Measurements from ENCODE around the gene MRPL33. TPM values are rescaled to one million over a fixed set of nuclear protein-coding genes. Genes with fewer than 3 reads are reported as not detected.

Gene MRPL33
- total and polyA plus RNA-seq, 2 of the 13 experiments (the other 11 are each of a cell fraction or from before 2014, with no cell fraction given) = 69.7 to 218 TPM

GRCh38 chr2:27752551-27753237 is 18.8 kb upstream of the MRPL33 start (continued):
- TF ChIP-seq, protein P1, sequence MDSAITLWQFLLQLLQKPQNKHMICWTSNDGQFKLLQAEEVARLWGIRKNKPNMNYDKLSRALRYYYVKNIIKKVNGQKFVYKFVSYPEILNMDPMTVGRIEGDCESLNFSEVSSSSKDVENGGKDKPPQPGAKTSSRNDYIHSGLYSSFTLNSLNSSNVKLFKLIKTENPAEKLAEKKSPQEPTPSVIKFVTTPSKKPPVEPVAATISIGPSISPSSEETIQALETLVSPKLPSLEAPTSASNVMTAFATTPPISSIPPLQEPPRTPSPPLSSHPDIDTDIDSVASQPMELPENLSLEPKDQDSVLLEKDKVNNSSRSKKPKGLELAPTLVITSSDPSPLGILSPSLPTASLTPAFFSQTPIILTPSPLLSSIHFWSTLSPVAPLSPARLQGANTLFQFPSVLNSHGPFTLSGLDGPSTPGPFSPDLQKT (CRISPR knock-in tag; IDR thresholded peaks at IDR 0.05; ENCODE audit: borderline replicate concordance) = no peak
- TF ChIP-seq ZSCAN20 (CRISPR knock-in tag; IDR thresholded peaks at IDR 0.05; ENCODE audit: borderline replicate concordance) (no peak), TCF7 (IDR thresholded peaks at IDR 0.05; ENCODE audit: low read depth) (0 out of 2 replicates have a peak, but pooled peaks have one; percentile 41), ZNF225 (CRISPR knock-in tag; IDR thresholded peaks at IDR 0.05) (no peak; the same call in 1 of the 2 replicates), FOXA1 (IDR thresholded peaks at IDR 0.05) (no peak), FOXA1 (CRISPR knock-in tag; IDR thresholded peaks at IDR 0.05) (peak; percentile 21; the same call in 1 of the 2 replicates), ZNF260 (CRISPR knock-in tag; IDR thresholded peaks at IDR 0.05; ENCODE audit: borderline replicate concordance, low read depth) (no peak), SIX4 (CRISPR knock-in tag; IDR thresholded peaks at IDR 0.05) (no peak), ZNF329 (CRISPR knock-in tag; IDR thresholded peaks at IDR 0.05; ENCODE audit: low read depth) (no peak), ZNF652 (CRISPR knock-in tag; IDR thresholded peaks at IDR 0.05; ENCODE audit: borderline replicate concordance, low read depth) (no peak), ZNF17 (CRISPR knock-in tag; IDR thresholded peaks at IDR 0.05) (no peak), FOSL2 (CRISPR knock-in tag; IDR thresholded peaks at IDR 0.05) (peak; percentile 65), PHB2 (IDR thresholded peaks at IDR 0.05; ENCODE audit: partially characterized antibody) (no peak), SALL1 (CRISPR knock-in tag; IDR thresholded peaks at IDR 0.05) (peak; percentile 64), ZSCAN25 (CRISPR knock-in tag; IDR thresholded peaks at IDR 0.05) (no peak; the same call in 1 of the 2 replicates), ZNF713 (CRISPR knock-in tag; IDR thresholded peaks at IDR 0.05) (no peak), SIN3A (IDR thresholded peaks at IDR 0.05; ENCODE audit: borderline replicate concordance, low read depth, low read length) (peak; percentile 69; the same call in 1 of the 2 replicates), ZNF441 (CRISPR knock-in tag; IDR thresholded peaks at IDR 0.05; ENCODE audit: borderline replicate concordance) (no peak), MATR3 (CRISPR knock-in tag; IDR thresholded peaks at IDR 0.05) (no peak), ZNF879 (CRISPR knock-in tag; IDR thresholded peaks at IDR 0.05) (0 out of 2 replicates have a peak, but pooled peaks have one; percentile 21)
- TF ChIP-seq, protein P2, sequence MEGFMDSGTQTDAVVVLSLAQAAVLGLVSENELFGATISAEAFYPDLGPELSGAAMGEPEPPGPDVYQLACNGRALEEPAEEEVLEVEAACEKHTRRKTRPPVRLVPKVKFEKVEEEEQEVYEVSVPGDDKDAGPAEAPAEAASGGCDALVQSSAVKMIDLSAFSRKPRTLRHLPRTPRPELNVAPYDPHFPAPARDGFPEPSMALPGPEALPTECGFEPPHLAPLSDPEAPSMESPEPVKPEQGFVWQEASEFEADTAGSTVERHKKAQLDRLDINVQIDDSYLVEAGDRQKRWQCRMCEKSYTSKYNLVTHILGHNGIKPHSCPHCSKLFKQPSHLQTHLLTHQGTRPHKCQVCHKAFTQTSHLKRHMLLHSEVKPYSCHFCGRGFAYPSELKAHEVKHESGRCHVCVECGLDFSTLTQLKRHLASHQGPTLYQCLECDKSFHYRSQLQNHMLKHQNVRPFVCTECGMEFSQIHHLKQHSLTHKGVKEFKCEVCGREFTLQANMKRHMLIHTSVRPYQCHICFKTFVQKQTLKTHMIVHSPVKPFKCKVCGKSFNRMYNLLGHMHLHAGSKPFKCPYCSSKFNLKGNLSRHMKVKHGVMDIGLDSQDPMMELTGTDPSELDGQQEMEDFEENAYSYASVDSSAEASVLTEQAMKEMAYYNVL (CRISPR knock-in tag; IDR thresholded peaks at IDR 0.05; ENCODE audit: borderline replicate concordance) = no peak; the same call in 1 of the 2 replicates
- TF ChIP-seq, protein P3, sequence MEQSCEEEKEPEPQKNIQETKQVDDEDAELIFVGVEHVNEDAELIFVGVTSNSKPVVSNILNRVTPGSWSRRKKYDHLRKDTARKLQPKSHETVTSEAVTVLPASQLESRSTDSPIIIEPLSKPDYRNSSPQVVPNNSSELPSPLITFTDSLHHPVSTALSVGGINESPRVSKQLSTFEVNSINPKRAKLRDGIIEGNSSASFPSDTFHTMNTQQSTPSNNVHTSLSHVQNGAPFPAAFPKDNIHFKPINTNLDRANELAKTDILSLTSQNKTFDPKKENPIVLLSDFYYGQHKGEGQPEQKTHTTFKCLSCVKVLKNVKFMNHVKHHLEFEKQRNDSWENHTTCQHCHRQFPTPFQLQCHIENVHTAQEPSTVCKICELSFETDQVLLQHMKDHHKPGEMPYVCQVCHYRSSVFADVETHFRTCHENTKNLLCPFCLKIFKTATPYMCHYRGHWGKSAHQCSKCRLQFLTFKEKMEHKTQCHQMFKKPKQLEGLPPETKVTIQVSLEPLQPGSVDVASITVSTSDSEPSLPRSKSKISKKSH (CRISPR knock-in tag; IDR thresholded peaks at IDR 0.05; ENCODE audit: borderline replicate concordance) = 0 out of 2 replicates have a peak, but pooled peaks have one; percentile 56
- TF ChIP-seq, protein P4, sequence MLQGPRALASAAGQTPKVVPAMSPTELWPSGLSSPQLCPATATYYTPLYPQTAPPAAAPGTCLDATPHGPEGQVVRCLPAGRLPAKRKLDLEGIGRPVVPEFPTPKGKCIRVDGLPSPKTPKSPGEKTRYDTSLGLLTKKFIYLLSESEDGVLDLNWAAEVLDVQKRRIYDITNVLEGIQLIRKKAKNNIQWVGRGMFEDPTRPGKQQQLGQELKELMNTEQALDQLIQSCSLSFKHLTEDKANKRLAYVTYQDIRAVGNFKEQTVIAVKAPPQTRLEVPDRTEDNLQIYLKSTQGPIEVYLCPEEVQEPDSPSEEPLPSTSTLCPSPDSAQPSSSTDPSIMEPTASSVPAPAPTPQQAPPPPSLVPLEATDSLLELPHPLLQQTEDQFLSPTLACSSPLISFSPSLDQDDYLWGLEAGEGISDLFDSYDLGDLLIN (CRISPR knock-in tag; IDR thresholded peaks at IDR 0.05; ENCODE audit: borderline replicate concordance) = peak; percentile 75; the same call in 1 of the 2 replicates
- TF ChIP-seq, protein P5, sequence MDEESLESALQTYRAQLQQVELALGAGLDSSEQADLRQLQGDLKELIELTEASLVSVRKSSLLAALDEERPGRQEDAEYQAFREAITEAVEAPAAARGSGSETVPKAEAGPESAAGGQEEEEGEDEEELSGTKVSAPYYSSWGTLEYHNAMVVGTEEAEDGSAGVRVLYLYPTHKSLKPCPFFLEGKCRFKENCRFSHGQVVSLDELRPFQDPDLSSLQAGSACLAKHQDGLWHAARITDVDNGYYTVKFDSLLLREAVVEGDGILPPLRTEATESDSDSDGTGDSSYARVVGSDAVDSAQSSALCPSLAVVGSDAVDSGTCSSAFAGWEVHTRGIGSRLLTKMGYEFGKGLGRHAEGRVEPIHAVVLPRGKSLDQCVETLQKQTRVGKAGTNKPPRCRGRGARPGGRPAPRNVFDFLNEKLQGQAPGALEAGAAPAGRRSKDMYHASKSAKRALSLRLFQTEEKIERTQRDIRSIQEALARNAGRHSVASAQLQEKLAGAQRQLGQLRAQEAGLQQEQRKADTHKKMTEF (CRISPR knock-in tag; IDR thresholded peaks at IDR 0.05) = 0 out of 2 replicates have a peak, but pooled peaks have one; percentile 43
